Mesodermal cell (in vitro differentiated cells): ENCODE data around the gene TSPAN5.
"Not testable (repeated sequence)": the region's sequence is repeated elsewhere in the genome, so short reads cannot be mapped to it uniquely, and the experiment has no call there.

Experiments
- H3K27ac ChIP-seq: 2 replicates; pipeline ENCODE4 v1.7.0; 2013; ENCODE audit warnings: mild to moderate bottlenecking, low read depth, low read length, moderate library complexity; ENCODE audit not compliant: severe bottlenecking
- H3K36me3 ChIP-seq: 2 replicates; pipeline ENCODE4 v1.7.1; 2013; ENCODE audit warnings: mild to moderate bottlenecking, low read length, moderate library complexity; ENCODE audit not compliant: control insufficient read depth, insufficient read depth
- H3K4me1 ChIP-seq: one replicate; pipeline ENCODE4 v1.7.1; 2013; ENCODE audit warnings: mild to moderate bottlenecking, low read length; ENCODE audit not compliant: insufficient read depth, control insufficient read depth, poor library complexity, severe bottlenecking
- H3K4me3 ChIP-seq: 2 replicates; pipeline ENCODE4 v1.7.0; 2013; ENCODE audit warnings: low read length, control low read depth, mild to moderate bottlenecking; ENCODE audit not compliant: insufficient read depth, poor library complexity, severe bottlenecking; ENCODE audit errors: extremely low read depth
- H3K9me3 ChIP-seq: 2 replicates; pipeline ENCODE4 v1.7.1; 2013; ENCODE audit warnings: mild to moderate bottlenecking, low read length, moderate library complexity; ENCODE audit not compliant: control insufficient read depth
- WGBS, 2 experiments: methylation state at CpG; one replicate each; pipeline ENCODE4 v1.1.5; 2013; ENCODE audit warnings: missing lambda C conversion rate in 2 of 2; ENCODE audit not compliant: insufficient coverage in 2 of 2; 5-methylcytosine and 5-hydroxymethylcytosine counted together

TSPAN5 gene

DNA sequence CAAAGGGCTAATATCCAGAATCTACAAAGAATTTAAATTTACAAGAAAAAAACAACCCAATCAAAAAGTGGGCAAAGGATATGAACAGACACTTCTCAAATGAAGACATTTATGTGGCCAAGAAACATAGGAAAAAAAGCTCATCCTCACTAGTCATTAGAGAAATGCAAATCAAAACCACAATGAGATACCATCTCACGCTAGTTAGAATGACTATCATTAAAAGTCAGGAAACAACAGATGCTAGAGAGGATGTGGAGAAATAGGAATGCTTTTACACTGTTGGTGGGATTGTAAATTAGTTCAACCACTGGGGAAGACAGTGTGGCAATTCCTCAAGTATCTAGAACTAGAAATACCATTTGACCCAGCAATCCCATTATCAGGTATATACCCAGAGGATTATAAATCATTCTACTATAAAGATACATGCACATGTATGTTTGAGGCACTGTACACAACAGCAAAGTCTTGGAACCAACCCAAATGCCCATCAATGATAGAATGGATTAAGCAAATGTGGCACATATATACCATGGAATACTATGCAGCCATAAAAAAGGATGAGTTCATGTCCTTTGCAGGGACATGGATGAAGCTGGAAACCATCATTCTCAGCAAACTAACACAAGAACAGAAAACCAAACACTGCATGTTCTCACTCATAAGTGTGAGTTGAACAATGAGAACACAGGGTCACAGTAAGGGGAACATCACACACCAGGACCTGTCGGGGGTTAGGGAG is 197.1 kb downstream of the TSPAN5 start:
- not testable (repeated sequence) for H3K36me3 ChIP-seq, H3K4me1 ChIP-seq, H3K9me3 ChIP-seq, H3K4me3 ChIP-seq, H3K27ac ChIP-seq
- 92% methylated on average over 1 of the region's 2 CpGs; no CpG with 5 or more reads in 1 of the 2 experiments for WGBS, 2 experiments

DNA sequence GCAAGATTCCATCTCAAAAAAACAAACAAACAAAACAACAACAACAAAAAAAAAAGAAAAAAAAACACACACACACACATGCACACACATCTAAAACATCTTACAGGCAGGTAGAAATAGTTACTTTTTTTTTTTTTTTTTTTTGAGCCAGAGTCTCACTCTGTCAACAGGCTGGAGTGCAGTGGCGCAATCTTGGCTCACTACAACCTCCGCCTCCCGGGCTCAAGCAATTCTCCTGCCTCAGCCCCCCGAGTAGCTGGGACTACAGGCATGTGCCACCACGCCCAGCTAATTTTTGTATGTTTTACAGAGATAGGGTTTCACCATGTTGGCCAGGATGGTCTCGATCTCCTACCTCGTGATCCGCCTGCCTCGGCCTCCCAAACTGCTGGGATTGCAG is 201.0 kb downstream of the TSPAN5 start:
- H3K36me3 ChIP-seq, H3K4me1 ChIP-seq, H3K9me3 ChIP-seq, H3K27ac ChIP-seq, H3K4me3 ChIP-seq: not testable (repeated sequence)
- WGBS, 2 experiments: 90 to 92% methylated on average over 2 to 7 of the region's 9 CpGs

DNA sequence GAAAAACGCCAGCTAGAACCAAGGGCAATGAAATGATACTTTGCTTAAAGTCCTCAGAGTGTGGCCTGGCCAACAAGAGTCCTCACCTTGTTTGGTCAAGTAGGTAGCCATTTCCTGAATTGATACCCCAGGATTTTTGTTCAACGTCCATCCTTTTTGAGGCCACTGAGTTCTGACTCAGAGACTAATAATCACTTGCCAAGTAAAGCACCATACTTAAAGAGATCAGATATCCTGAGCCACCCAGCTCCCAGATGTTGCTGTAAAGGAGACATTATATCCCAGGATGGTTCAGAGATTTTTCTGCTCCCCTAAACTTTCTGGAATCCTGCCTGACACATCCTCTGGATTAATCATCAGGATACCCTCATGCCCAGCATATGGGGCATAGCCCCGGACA is 206.3 kb downstream of the TSPAN5 start:
- Histone ChIP-seq H3K27ac (no peak overlapping the region), H3K36me3 (no peaks in the 10 kb centered on the region), H3K9me3 (no peaks in the 10 kb centered on the region), H3K4me3 (no peak overlapping the region), H3K4me1 (peaks cover 7% of the 10 kb centered on the region)
- WGBS, 2 experiments: 76 to 91% methylated on average over 2 to 3 of the region's 3 CpGs

DNA sequence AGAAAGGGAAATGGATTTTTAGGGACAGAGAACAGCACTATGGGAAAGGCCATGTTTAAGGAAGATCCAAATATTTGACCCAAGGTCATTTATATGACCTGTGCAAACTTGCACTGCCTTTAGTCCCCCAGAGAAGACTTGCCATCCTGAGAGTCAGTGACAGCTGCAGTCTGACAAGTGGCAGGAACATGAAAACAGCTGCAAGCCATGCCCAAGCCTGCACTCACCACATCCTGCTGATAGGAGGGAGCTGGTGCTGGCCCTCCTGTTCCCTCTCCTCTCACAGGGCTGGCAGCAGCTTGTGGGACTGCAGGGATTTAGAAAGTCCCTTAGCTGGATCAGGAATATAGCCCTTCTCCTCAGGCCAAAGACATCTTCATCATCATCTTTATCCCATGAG is 209.5 kb downstream of the TSPAN5 start:
- H3K4me1 ChIP-seq: peaks cover 7% of the 10 kb centered on the region
- H3K27ac ChIP-seq: no peak overlapping the region
- no peaks in the 10 kb centered on the region for H3K9me3 ChIP-seq
- no peak overlapping the region for H3K4me3 ChIP-seq
- peaks cover 5% of the 10 kb centered on the region for H3K36me3 ChIP-seq

DNA sequence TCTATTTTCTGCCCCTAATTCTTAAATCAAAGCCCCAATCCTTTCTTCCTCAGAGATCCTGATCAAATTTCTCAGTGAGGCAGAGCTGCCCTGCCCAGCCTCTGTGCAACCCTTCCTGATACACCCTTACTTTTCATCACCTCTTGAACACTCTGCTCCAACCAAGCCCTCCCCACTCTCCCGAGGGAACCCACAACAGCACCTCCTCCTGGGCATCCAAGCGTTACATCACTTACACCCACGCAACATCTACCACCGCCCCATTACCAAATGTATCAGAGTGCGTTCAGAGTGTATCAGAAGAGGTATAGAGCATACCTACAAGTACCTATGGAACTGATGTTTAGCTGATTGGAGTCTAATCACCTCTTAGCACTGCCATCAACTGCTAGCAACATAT is 210.8 kb downstream of the TSPAN5 start:
- WGBS, 2 experiments: 71% methylated on average over 1 of the region's 5 CpGs

DNA sequence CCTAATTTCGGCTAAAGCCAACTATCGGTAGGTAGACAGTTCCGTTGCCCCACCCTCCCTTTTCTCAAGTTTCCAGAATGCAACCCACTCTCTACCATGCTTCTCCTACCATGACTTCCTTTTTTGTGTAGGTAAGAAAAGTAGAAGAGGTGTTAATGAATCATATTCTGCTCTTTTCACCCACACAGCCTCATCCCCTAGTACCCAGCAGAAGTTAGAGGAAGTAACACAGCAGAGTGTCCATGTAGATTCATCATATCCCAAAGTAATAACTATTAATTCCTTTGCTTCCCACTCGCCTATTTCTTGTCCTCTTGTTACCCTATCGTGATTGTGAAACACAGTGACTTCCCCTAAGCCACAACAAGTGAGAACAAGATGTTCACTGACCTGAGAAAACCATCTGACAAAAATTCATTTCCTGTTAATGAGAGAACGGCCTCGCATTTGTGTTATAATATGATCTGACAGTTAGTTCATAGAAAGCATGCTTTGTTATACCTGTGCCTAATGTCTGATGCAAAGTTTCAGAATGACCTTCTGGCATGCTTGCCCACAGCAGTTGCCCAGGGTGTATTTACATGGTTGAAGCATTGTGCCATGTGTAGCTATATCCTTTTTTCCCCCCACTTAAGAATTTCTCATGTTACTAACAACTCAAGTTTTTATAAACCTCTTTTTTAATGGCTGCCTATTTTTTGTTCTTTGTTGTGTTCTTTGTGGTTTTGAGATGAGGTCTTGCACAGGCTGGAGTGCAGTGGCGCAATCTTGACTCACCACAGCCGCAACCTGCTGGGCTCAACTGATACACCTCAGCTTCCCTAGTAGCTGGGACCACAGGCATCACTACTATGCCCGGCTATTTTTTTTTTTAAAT is 211.7 kb downstream of the TSPAN5 start:
- H3K4me3 ChIP-seq: no peak overlapping the region
- no peaks in the 10 kb centered on the region for H3K9me3 ChIP-seq
- H3K4me1 ChIP-seq: peaks cover 6% of the 10 kb centered on the region
- H3K27ac ChIP-seq: no peak overlapping the region
- peaks cover 21% of the 10 kb centered on the region for H3K36me3 ChIP-seq
- WGBS, 2 experiments: 86 to 94% methylated on average over 4 to 5 of the region's 10 CpGs

More for the DNA sequence above, 210.8 kb downstream of the TSPAN5 start:
- no peak overlapping the region for H3K4me3 ChIP-seq
- peaks cover 7% of the 10 kb centered on the region for H3K4me1 ChIP-seq
- H3K27ac ChIP-seq: no peak overlapping the region
- H3K36me3 ChIP-seq: peaks cover 14% of the 10 kb centered on the region
- H3K9me3 ChIP-seq: no peaks in the 10 kb centered on the region

DNA sequence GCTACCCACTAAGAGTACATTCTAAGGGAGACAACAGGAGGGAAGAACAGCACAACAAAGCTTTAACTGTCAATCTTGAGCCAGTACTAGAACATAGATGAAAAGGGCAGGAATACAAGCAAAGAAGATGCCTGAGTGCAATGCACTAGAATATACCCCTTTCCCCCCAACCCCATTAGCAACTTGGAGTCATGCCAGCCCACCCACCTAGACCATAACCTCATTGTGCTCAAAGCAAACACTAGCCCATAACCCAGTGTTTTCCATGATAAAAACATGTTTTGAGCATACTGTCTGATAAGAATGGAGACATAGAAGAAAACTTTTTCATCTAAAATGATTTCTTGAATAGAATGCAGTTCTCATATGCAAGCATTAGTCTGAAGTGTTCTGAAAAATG is 214.0 kb downstream of the TSPAN5 start:
- no peak overlapping the region for H3K27ac ChIP-seq
- H3K4me1 ChIP-seq: peaks cover 4% of the 10 kb centered on the region
- no peak overlapping the region for H3K4me3 ChIP-seq
- H3K36me3 ChIP-seq: peaks cover 24% of the 10 kb centered on the region
- no peaks in the 10 kb centered on the region for H3K9me3 ChIP-seq

DNA sequence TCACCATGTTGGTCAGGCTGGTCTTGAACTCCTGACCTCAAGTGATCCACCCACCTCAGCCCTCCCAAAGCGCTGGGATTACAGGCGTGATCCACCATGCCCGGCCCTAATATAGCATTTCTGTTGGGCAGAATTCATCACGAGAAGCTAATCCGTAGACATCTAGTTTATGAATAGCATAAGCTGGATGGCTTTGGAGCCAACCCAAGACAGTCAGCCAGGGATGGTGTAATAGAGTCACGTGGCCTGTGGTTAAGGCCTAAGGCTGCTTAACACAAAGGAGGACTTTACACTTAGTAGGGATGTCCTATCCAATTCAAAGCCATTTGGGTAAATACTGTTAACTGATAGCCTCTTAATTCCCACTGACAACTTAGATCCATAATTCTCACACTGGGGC is 223.6 kb downstream of the TSPAN5 start:
- Histone ChIP-seq H3K36me3 (peaks cover 23% of the 10 kb centered on the region), H3K9me3 (no peaks in the 10 kb centered on the region), H3K27ac (no peak overlapping the region), H3K4me1 (peaks cover 3% of the 10 kb centered on the region), H3K4me3 (no peak overlapping the region)
- 94 to 98% methylated on average over 5 of the region's 6 CpGs for WGBS, 2 experiments

DNA sequence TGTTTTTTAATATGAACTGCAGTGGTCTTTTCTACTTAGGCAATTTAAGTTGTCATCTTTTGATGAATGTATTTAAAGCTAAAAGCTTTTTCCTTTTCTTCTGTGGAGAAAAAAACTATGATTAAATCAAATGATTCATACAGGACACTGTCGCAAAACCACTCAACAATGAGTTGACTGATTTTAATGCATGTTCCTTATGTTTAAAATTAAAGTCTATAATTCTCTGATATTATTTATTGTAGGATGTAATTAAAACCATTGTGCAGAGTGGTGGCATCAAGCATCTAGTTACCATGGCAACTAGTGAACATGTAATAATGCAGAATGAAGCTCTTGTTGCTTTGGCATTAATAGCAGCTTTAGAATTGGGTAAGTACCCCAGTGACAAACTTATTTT is 224.7 kb downstream of the TSPAN5 start:
- H3K36me3 ChIP-seq: peaks cover 23% of the 10 kb centered on the region
- no peak overlapping the region for H3K4me3 ChIP-seq
- no CpG with 5 or more reads among the region's 1 CpG for WGBS, 2 experiments
- H3K9me3 ChIP-seq: no peaks in the 10 kb centered on the region
- H3K27ac ChIP-seq: no peak overlapping the region
- peaks cover 3% of the 10 kb centered on the region for H3K4me1 ChIP-seq

DNA sequence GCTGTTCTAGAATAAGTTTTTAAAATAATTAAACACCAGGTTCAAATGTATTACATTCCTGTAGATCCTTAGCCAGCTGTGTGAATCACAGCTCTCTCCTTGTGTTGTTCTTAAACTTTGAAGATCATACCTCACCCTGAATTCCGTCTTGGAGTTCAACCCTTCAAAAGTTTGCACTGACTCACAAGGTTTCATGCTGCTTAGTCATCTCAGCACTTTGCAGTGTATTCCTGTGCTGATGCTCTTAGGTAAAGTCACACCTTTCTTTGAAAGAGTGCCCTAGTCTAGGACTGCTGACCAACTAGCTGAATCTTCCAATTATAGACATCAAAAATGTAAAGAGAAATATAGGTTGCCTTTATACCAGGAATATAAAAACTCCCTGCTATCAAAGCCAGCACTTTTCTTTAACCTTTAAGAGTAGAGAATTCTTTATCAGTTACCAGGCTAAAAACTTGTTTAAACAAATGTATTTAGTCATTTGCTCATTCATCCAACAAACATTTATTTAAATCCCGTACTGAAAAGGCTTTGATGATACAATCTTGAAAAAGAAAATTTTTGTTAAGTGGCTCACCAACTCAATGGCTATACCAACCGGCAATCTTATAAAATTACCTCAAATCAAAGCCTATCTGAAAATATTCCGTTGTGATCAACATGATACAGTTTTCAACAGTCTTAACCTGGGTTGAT is 227.6 kb downstream of the TSPAN5 start:
- H3K36me3 ChIP-seq: peaks cover 23% of the 10 kb centered on the region
- H3K9me3 ChIP-seq: no peaks in the 10 kb centered on the region
- WGBS, 2 experiments: 86 to 90% methylated on average over 1 to 3 of the region's 4 CpGs
- peaks cover 3% of the 10 kb centered on the region for H3K4me1 ChIP-seq
- no peak overlapping the region for H3K27ac ChIP-seq
- no peak overlapping the region for H3K4me3 ChIP-seq
